22Rv1 (cell line): ENCODE data around the gene UNC13C.

ENCODE experiments used
- ZFX ChIP-seq: fragments of 450-650 bp; IDR thresholded peaks from 2 replicates; pipeline ENCODE4 v1.6.1; 2017; ENCODE audit warnings: antibody characterized with exemption, borderline replicate concordance
- TF ChIP-seq, protein P1 (sequence below): fragments of 450-650 bp; IDR thresholded peaks from 2 replicates; pipeline ENCODE4 v1.5.1; 2017; ENCODE audit warnings: mild to moderate bottlenecking

DNA sequence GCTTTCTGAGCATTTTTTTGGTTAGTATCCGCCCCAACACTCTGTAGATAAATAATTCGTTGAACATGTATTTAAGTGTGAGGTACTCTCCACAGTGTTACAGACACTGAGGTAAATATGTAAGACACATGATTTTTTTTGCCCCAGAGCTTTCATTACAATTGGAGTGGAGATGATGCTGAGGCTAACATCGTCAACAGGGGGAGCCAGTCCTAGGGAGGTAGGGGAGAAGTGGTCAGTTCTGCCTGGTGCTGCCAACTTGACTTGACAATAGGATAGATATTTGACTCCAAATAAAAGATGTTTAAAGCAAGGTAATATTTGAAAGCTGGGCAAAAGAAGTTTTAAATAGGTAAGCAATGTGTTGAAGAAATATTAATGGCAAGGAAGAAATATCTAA is 295.7 kb downstream of the UNC13C start:
- TF ChIP-seq, protein P1, sequence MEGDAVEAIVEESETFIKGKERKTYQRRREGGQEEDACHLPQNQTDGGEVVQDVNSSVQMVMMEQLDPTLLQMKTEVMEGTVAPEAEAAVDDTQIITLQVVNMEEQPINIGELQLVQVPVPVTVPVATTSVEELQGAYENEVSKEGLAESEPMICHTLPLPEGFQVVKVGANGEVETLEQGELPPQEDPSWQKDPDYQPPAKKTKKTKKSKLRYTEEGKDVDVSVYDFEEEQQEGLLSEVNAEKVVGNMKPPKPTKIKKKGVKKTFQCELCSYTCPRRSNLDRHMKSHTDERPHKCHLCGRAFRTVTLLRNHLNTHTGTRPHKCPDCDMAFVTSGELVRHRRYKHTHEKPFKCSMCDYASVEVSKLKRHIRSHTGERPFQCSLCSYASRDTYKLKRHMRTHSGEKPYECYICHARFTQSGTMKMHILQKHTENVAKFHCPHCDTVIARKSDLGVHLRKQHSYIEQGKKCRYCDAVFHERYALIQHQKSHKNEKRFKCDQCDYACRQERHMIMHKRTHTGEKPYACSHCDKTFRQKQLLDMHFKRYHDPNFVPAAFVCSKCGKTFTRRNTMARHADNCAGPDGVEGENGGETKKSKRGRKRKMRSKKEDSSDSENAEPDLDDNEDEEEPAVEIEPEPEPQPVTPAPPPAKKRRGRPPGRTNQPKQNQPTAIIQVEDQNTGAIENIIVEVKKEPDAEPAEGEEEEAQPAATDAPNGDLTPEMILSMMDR: peak; percentile 61
- TF ChIP-seq ZFX: no peak
